NCI-H226 (cell line): ENCODE results near the gene TIPIN.
"Not testable (repeated sequence)": the region's sequence is repeated elsewhere in the genome, so short reads cannot be mapped to it uniquely, and the experiment has no call there.

Source experiments
- DNase-seq: peaks from one replicate; pipeline ENCODE4 v3.0.0-alpha.2; 2015

Gene TIPIN

GRCh38 chr15:66381376-66381775, 24.9 kb upstream of the TIPIN start:
- DNase-seq: not testable (repeated sequence)

- no peak for DNase-seq
Measured at GRCh38 chr15:66378814-66379430, 22.4 kb upstream of the TIPIN start.

- no peak for DNase-seq
Measured at GRCh38 chr15:66374179-66374578, 17.7 kb upstream of the TIPIN start.

- peak; percentile 27 for DNase-seq
Measured at GRCh38 chr15:66369773-66370651, 13.5 kb upstream of the TIPIN start.

GRCh38 chr15:66364944-66365528, 8.6 kb upstream of the TIPIN start:
- no peak for DNase-seq

- DNase-seq: no peak
Measured at GRCh38 chr15:66362776-66363175, 6.3 kb upstream of the TIPIN start.

- DNase-seq: not testable (repeated sequence)
Measured at GRCh38 chr15:66361745-66362460, 5.4 kb upstream of the TIPIN start.

- no peak for DNase-seq
Measured at GRCh38 chr15:66359740-66360139, 3.3 kb upstream of the TIPIN start.

GRCh38 chr15:66356077-66356358, 467 bp downstream of the TIPIN start:
- DNase-seq: no peak

- not testable (repeated sequence) for DNase-seq
Measured at GRCh38 chr15:66348530-66348929, 8.0 kb downstream of the TIPIN start.

- DNase-seq: no peak
Measured at GRCh38 chr15:66328771-66329170, 27.7 kb downstream of the TIPIN start.

GRCh38 chr15:66327736-66328135, 28.7 kb downstream of the TIPIN start:
- no peak for DNase-seq

- DNase-seq: no peak
Measured at GRCh38 chr15:66326051-66326450, 30.4 kb downstream of the TIPIN start.

GRCh38 chr15:66323312-66323928, 33.1 kb downstream of the TIPIN start:
- no peak for DNase-seq

GRCh38 chr15:66312144-66312543, 44.3 kb downstream of the TIPIN start:
- DNase-seq: no peak

GRCh38 chr15:66310786-66311185, 45.7 kb downstream of the TIPIN start:
- DNase-seq: no peak

- no peak for DNase-seq
Measured at GRCh38 chr15:66309828-66310227, 46.7 kb downstream of the TIPIN start.

GRCh38 chr15:66308531-66308930, 48.0 kb downstream of the TIPIN start:
- no peak for DNase-seq

GRCh38 chr15:66306381-66306780, 50.1 kb downstream of the TIPIN start:
- no peak for DNase-seq

- DNase-seq: not testable (repeated sequence)
Measured at GRCh38 chr15:66304425-66304824, 52.1 kb downstream of the TIPIN start.

- no peak for DNase-seq
Measured at GRCh38 chr15:66302489-66303278, 53.8 kb downstream of the TIPIN start.

GRCh38 chr15:66298803-66299251, 57.7 kb downstream of the TIPIN start:
- DNase-seq: no peak
